Liver (tissue), 9 donors: Measurements from ENCODE around the gene ATP6V1F. TPM values are rescaled to one million over a fixed set of nuclear protein-coding genes. Genes with fewer than 3 reads are reported as not detected.

Experiments used
- DNase-seq: peaks from one replicate; pipeline ENCODE4 v3.0.0-alpha.2; 2017; ENCODE audit warnings: low spot score
- H3K27ac ChIP-seq, 2 donors: one replicate each; pipeline ENCODE4 v1.7.0; 2013; ENCODE audit warnings: inconsistent platforms in 2 of 2, low read length in 2 of 2, control low read depth in 1 of 2, low read depth in 1 of 2, mild to moderate bottlenecking in 1 of 2
- H3K27me3 ChIP-seq, 4 donors: one replicate each; pipeline versions ENCODE4 v1.6.1 to v1.7.0; 2013; ENCODE audit warnings: low read length in 3 of 4, inconsistent platforms in 1 of 4, mild to moderate bottlenecking in 1 of 4, moderate library complexity in 1 of 4; ENCODE audit not compliant: control insufficient read depth in 4 of 4, insufficient read depth in 4 of 4
- H3K36me3 ChIP-seq, 4 donors: one replicate each; pipeline versions ENCODE4 v1.6.1 to v1.7.0; 2013; ENCODE audit warnings: low read length in 3 of 4, mild to moderate bottlenecking in 3 of 4, low read depth in 1 of 4, moderate library complexity in 1 of 4; ENCODE audit not compliant: control insufficient read depth in 4 of 4, insufficient read depth in 3 of 4
- H3K4me1 ChIP-seq, 4 donors: one replicate each; pipeline versions ENCODE4 v1.6.1 to v1.7.0; 2013; ENCODE audit warnings: low read length in 3 of 4, mild to moderate bottlenecking in 3 of 4, moderate library complexity in 1 of 4; ENCODE audit not compliant: control insufficient read depth in 4 of 4, insufficient read depth in 4 of 4
- H3K4me3 ChIP-seq, 3 donors: one replicate each; pipeline versions ENCODE4 v1.6.1 to v1.7.0; 2013; ENCODE audit warnings: low read length in 3 of 3, control low read depth in 1 of 3, low read depth in 1 of 3, mild to moderate bottlenecking in 1 of 3
- H3K9ac ChIP-seq, 2 donors: one replicate each; pipeline ENCODE4 v1.7.0; 2013; ENCODE audit warnings: low read length in 2 of 2, mild to moderate bottlenecking in 2 of 2, moderate library complexity in 2 of 2, control low read depth in 1 of 2, low read depth in 1 of 2
- H3K9me3 ChIP-seq, 4 donors: one replicate each; pipeline versions ENCODE4 v1.6.1 to v1.7.0; 2013; ENCODE audit warnings: low read length in 3 of 4; ENCODE audit not compliant: control insufficient read depth in 4 of 4
- EGR1 ChIP-seq, 2 donors: IDR thresholded peaks; 2 replicates each; pipeline ENCODE4 v1.6.1; 2016 to 2018; ENCODE audit warnings: antibody characterized with exemption in 2 of 2, low read depth in 2 of 2
- FOXA1 ChIP-seq: IDR thresholded peaks from 2 replicates; pipeline ENCODE4 v1.6.1; 2016; ENCODE audit warnings: antibody characterized with exemption
- FOXA2 ChIP-seq: IDR thresholded peaks from 2 replicates; pipeline ENCODE4 v1.6.1; 2016; ENCODE audit warnings: antibody characterized with exemption
- GABPA ChIP-seq, 2 donors: IDR thresholded peaks in 1 of 2; conservative IDR thresholded peaks in 1 of 2; 2 replicates each; pipeline ENCODE4 v1.6.1; 2016; ENCODE audit warnings: antibody characterized with exemption in 2 of 2, mild to moderate bottlenecking in 1 of 2, moderate library complexity in 1 of 2
- HNF4A ChIP-seq, 2 donors: conservative IDR thresholded peaks; 2 replicates each; pipeline ENCODE4 v1.6.1; 2016; ENCODE audit warnings: antibody characterized with exemption in 2 of 2, mild to moderate bottlenecking in 2 of 2
- HNF4G ChIP-seq: IDR thresholded peaks from 2 replicates; pipeline ENCODE4 v1.6.1; 2016; ENCODE audit warnings: antibody characterized with exemption
- JUND ChIP-seq, 2 donors: IDR thresholded peaks; 2 replicates each; pipeline ENCODE4 v1.6.1; 2016; ENCODE audit warnings: antibody characterized with exemption in 2 of 2
- NR2F2 ChIP-seq: IDR thresholded peaks from 2 replicates; pipeline ENCODE4 v1.6.1; 2016; ENCODE audit warnings: antibody characterized with exemption
- RAD21 ChIP-seq, 2 donors: IDR thresholded peaks; 2 replicates each; pipeline ENCODE4 v1.6.1; 2016; ENCODE audit warnings: antibody characterized with exemption in 2 of 2, mild to moderate bottlenecking in 2 of 2
- RXRA ChIP-seq, 2 donors: IDR thresholded peaks; 2 replicates each; pipeline ENCODE4 v1.6.1; 2017 to 2018; ENCODE audit warnings: antibody characterized with exemption in 2 of 2, mild to moderate bottlenecking in 1 of 2
- TAF1 ChIP-seq: conservative IDR thresholded peaks from 2 replicates; pipeline ENCODE4 v1.6.1; 2016; ENCODE audit warnings: antibody characterized with exemption, mild to moderate bottlenecking
- WGBS: extraction: QIAGEN DNeasy Blood & Tissue Kit; methylation state at CpG from one replicate; pipeline ENCODE4 v1.1.7; 2013; 5-methylcytosine and 5-hydroxymethylcytosine counted together
- polyA plus RNA-seq, 2 donors: library from polyadenylated mRNA; stranded (reverse) in 1 of 2; unstranded in 1 of 2; fragments of 200-250 nt in 1 of 2; fragments of >200 nt in 1 of 2; fragmentation: Nextera tagmentation in 1 of 2; extraction: Ambion mirVana in 1 of 2; gene quantifications; one replicate each; pipeline versions ENCODE4 v1.2.1 to v1.2.3, GENCODE V29; 2013 to 2015
- total RNA-seq, 2 donors: library from RNA; depleted of rRNA; stranded (reverse); fragments of >200 nt; gene quantifications; one replicate each; pipeline ENCODE4 v1.2.3, GENCODE V29; 2014
- TF ChIP-seq, protein P1 (sequence below): fragments of 150-350 bp; IDR thresholded peaks from 2 replicates; pipeline ENCODE4 v1.5.1; 2017; ENCODE audit warnings: improper control_type of control experiment, low read depth, low read length; ENCODE audit not compliant: missing input control
- TF ChIP-seq, protein P2 (sequence below): IDR thresholded peaks from 2 replicates; pipeline ENCODE4 v1.6.1; 2016; ENCODE audit warnings: antibody characterized with exemption
- TF ChIP-seq, protein P3 (sequence below): IDR thresholded peaks from 2 replicates; pipeline ENCODE4 v1.6.1; 2016; ENCODE audit warnings: antibody characterized with exemption, mild to moderate bottlenecking
- donor health status: healthy.
- donor health status: healthy.
- donor health status: healthy.
- donor health status: healthy.
- donor health status: healthy.

The ATP6V1F gene
- total and polyA plus RNA-seq, 4 donors = 23.1 to 111 (median 47.1) TPM

DNA sequence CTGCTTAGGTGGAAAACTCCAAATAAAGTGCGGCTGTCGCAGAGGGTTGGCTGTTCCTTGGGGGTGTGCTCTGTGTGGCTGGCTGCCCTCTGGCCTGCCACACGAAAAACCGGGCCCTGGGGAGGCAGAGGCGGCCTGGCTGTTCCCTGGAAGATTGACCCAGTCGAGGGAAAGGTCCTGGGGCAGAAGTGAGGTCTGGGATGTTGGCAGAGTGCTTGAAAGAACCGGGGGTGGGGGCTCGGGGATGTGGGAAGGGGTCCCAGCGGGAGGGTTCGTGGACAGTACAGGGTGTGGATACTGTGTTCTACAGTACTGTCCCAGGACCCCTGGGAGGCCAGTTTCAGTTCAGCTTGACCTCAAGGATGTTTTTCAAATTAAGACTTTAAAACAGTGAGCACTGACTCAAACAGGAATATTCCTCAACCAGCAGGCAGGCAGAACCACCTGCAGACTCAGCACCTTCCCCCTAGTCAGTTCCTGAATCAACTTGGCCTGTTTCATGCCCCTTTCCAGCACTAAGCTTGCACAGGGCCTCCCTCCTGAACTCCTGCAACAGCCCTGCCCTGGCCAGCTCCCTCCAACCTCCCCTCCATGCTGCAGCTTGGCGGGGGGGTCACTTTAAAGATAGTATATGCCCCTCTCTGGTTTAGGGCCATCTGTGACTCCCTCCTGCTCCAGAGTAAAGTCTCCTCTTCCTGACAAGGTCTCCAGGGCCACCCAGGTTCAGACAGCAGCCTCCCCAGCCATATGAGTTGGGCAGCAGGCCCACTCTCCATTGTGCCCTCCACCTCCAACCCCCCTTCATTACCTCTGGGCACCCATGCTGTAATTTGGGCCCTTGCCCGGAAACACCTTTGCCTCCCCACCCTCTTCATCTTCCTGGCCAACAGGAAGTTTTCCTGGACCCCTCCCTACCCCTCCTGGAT is 3.2 kb upstream of the ATP6V1F start:
- no peak for DNase-seq
- Histone ChIP-seq H3K9me3 (no peaks in the 10 kb centered on the region), H3K36me3 (no peaks in the 10 kb centered on the region), H3K9ac (no peak overlapping the region), H3K27ac (no peak overlapping the region), H3K27me3 (no peaks in the 10 kb centered on the region), H3K4me3 (no peak overlapping the region), H3K4me1 (peaks cover 3 to 10% (median 6%) of the 10 kb centered on the region in 4 donors)
- WGBS = 74% methylated on average over 12 of the region's 12 CpGs
- TF ChIP-seq TAF1 = no peak
- TF ChIP-seq FOXA1 = no peak
- no peak for TF ChIP-seq RXRA (IDR thresholded peaks at IDR 0.05)
- no peak for TF ChIP-seq JUND (IDR thresholded peaks at IDR 0.05)
- TF ChIP-seq NR2F2 = no peak
- no peak for TF ChIP-seq EGR1 (IDR thresholded peaks at IDR 0.05; ENCODE audit: low read depth in 2 of 2)
- TF ChIP-seq, protein P1, sequence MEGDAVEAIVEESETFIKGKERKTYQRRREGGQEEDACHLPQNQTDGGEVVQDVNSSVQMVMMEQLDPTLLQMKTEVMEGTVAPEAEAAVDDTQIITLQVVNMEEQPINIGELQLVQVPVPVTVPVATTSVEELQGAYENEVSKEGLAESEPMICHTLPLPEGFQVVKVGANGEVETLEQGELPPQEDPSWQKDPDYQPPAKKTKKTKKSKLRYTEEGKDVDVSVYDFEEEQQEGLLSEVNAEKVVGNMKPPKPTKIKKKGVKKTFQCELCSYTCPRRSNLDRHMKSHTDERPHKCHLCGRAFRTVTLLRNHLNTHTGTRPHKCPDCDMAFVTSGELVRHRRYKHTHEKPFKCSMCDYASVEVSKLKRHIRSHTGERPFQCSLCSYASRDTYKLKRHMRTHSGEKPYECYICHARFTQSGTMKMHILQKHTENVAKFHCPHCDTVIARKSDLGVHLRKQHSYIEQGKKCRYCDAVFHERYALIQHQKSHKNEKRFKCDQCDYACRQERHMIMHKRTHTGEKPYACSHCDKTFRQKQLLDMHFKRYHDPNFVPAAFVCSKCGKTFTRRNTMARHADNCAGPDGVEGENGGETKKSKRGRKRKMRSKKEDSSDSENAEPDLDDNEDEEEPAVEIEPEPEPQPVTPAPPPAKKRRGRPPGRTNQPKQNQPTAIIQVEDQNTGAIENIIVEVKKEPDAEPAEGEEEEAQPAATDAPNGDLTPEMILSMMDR = no peak
- no peak for TF ChIP-seq FOXA2
- TF ChIP-seq RAD21 (IDR thresholded peaks at IDR 0.05) = no peak
- TF ChIP-seq HNF4A (conservative IDR thresholded peaks at IDR 0.05) = no peak
- TF ChIP-seq, protein P2, sequence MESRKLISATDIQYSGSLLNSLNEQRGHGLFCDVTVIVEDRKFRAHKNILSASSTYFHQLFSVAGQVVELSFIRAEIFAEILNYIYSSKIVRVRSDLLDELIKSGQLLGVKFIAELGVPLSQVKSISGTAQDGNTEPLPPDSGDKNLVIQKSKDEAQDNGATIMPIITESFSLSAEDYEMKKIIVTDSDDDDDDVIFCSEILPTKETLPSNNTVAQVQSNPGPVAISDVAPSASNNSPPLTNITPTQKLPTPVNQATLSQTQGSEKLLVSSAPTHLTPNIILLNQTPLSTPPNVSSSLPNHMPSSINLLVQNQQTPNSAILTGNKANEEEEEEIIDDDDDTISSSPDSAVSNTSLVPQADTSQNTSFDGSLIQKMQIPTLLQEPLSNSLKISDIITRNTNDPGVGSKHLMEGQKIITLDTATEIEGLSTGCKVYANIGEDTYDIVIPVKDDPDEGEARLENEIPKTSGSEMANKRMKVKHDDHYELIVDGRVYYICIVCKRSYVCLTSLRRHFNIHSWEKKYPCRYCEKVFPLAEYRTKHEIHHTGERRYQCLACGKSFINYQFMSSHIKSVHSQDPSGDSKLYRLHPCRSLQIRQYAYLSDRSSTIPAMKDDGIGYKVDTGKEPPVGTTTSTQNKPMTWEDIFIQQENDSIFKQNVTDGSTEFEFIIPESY = no peak
- no peak for TF ChIP-seq GABPA (IDR thresholded peaks at IDR 0.05 in 1 of 2, conservative IDR thresholded peaks at IDR 0.05 in 1 of 2)
- TF ChIP-seq HNF4G = no peak

DNA sequence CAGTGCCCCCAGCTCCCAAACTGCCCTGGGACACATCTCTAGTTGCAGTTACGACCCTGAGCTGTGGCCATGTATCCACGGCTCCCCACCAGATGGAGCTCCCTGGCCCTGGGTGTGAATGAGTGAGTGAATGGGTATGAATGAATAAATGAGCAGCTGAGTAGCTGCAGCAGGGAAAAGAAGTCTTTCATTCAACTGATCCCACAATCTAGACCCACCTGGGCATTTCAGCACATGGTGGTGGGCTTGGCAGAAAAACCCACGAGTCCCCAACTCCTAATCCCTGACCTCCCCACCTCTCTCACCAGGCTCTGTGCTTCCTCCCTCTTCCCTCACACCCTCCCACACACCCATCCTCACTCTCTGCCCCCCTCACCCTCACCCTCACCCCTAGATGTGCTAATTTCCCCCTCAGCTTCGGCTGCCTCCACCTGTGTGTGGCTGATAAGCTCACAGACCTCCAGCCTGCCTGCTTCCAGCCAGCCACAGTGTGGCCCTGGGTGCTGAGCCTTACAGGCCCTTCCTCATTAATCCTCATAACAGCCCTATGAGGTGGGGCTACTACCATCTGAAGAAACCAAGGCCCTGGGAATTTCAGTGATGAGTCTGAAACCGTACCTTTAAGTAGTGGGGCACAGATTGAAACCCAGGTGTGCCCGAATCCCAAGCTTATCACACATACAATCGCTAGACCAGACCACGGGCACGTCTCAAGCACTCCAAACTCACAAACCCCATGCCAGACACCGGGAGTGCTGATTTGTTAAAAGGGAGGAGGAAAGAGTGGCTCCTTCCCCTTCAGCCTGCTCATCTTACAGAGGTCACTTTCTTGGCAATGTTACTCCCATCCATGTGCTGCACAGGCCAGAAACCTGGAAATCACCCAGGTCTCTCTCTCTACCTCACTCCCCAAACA is 2.2 kb upstream of the ATP6V1F start:
- H3K9ac ChIP-seq = no peak overlapping the region
- no peaks in the 10 kb centered on the region for H3K9me3 ChIP-seq
- H3K4me1 ChIP-seq = peaks cover 3 to 10% (median 6%) of the 10 kb centered on the region in 4 donors
- H3K27ac ChIP-seq = no peak overlapping the region
- TF ChIP-seq, protein P3, sequence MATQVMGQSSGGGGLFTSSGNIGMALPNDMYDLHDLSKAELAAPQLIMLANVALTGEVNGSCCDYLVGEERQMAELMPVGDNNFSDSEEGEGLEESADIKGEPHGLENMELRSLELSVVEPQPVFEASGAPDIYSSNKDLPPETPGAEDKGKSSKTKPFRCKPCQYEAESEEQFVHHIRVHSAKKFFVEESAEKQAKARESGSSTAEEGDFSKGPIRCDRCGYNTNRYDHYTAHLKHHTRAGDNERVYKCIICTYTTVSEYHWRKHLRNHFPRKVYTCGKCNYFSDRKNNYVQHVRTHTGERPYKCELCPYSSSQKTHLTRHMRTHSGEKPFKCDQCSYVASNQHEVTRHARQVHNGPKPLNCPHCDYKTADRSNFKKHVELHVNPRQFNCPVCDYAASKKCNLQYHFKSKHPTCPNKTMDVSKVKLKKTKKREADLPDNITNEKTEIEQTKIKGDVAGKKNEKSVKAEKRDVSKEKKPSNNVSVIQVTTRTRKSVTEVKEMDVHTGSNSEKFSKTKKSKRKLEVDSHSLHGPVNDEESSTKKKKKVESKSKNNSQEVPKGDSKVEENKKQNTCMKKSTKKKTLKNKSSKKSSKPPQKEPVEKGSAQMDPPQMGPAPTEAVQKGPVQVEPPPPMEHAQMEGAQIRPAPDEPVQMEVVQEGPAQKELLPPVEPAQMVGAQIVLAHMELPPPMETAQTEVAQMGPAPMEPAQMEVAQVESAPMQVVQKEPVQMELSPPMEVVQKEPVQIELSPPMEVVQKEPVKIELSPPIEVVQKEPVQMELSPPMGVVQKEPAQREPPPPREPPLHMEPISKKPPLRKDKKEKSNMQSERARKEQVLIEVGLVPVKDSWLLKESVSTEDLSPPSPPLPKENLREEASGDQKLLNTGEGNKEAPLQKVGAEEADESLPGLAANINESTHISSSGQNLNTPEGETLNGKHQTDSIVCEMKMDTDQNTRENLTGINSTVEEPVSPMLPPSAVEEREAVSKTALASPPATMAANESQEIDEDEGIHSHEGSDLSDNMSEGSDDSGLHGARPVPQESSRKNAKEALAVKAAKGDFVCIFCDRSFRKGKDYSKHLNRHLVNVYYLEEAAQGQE = no peak
- TF ChIP-seq, protein P2 = no peak
- no peak overlapping the region for H3K4me3 ChIP-seq
- H3K27me3 ChIP-seq = no peaks in the 10 kb centered on the region
- 75% methylated on average over 10 of the region's 10 CpGs for WGBS
- H3K36me3 ChIP-seq = peaks cover 0 to 5% (median under 1%) of the 10 kb centered on the region in 4 donors
- DNase-seq = no peak
